Measurements from ENCODE around the gene AGRN.

AGRN gene

DNA sequence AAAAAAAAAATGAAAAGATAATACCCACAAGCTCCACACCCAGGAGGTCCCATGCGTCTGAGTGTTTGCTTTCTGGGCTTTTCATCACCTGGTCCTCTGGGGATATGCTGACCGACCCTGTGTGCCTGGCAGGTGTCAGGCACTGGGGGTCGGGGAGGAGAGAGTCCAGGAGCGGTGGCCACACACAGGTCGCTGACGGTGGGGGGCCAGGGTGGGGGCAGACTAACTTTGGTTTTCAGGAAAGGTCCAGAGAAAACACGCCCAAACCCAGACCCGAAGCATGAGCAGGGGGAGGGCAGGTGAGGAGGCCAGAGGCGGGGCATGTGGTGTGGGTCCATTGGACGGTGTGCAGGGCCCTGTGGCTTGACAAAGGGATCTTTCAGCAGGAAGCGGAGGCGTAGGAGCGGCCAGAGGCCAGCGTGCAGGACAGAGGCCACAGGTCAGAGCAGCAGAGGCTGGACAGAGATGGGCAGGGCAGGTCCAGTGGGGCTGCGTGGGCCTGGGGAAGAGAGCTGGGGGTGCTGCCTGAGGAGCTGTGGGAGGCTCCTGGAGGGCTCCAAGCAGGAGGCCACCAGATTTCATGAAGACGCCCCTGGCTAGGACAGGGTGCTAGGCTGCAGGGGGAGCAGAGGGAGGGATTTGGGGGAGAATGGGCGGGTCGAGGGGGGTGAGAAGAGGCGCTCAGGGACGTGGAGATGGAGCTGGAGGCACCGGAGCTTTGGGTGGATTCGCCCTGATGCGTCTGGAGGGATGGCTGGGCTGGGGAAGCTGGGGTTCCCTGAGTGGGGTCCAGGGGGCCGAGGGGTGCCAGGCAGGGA, 38.4 kb downstream of the AGRN start:
- Histone ChIP-seq H3K4me3 (ENCODE audit: low read length in 2 of 2) (no peak overlapping the region), H3K4me1 (ENCODE audit: control insufficient read depth, insufficient read depth, low read length) (peaks cover 11% of the 10 kb centered on the region), H3K27ac (ENCODE audit: low read length) (no peak overlapping the region), H3K9ac (ENCODE audit: low read length in 2 of 2) (no peak overlapping the region), H3K9me3 (ENCODE audit: control insufficient read depth in 2 of 2, low read length in 2 of 2) (no peaks in the 10 kb centered on the region), H3K27me3 (ENCODE audit: control insufficient read depth in 1 of 2, insufficient read depth in 2 of 2, low read length in 2 of 2) (peaks cover 33 to 41% of the 10 kb centered on the region in 2 donors), H3K36me3 (ENCODE audit: control insufficient read depth in 2 of 2, insufficient read depth in 2 of 2, low read length in 2 of 2) (no peaks in the 10 kb centered on the region)

DNA sequence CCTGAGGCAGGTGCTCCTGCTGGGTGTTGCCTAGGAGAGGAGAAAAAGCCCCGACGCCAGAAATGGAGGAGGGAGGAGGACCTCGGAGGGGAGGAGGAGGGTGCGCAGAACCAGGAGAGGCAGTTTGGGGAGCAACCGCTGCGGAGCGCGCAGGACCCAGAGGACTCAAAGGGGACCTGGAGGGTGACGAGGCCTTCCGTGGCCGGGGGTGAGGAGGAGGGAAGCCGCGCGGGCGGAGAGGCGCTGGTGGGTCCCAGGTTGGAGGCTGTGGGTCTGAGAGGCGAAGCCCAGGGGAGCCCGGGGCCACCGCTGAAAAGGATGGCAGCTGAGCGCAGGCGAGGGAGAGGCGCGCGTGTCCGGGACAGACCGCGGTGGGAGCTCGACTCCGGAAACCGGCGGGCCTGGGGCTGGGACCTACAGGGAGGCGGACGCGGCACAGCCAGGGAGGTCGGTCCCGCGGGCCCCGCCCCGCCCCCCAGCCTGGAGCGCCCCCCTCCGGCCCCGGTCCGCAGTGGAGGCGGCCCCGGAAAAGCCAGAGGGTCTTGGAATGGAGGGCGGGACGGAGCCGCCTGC, 39.1 kb downstream of the AGRN start:
- no peak overlapping the region for H3K9ac ChIP-seq (ENCODE audit: low read length in 2 of 2)
- H3K27me3 ChIP-seq (ENCODE audit: control insufficient read depth in 1 of 2, insufficient read depth in 2 of 2, low read length in 2 of 2): peaks cover 36 to 46% of the 10 kb centered on the region in 2 donors
- H3K27ac ChIP-seq (ENCODE audit: low read length): no peak overlapping the region
- H3K4me1 ChIP-seq (ENCODE audit: control insufficient read depth, insufficient read depth, low read length): peaks cover 15% of the 10 kb centered on the region
- H3K36me3 ChIP-seq (ENCODE audit: control insufficient read depth in 2 of 2, insufficient read depth in 2 of 2, low read length in 2 of 2): no peaks in the 10 kb centered on the region
- H3K4me3 ChIP-seq (ENCODE audit: low read length in 2 of 2): peak overlapping the region in 1 of 2 donors; percentile 67
- H3K9me3 ChIP-seq (ENCODE audit: control insufficient read depth in 2 of 2, low read length in 2 of 2): no peaks in the 10 kb centered on the region

DNA sequence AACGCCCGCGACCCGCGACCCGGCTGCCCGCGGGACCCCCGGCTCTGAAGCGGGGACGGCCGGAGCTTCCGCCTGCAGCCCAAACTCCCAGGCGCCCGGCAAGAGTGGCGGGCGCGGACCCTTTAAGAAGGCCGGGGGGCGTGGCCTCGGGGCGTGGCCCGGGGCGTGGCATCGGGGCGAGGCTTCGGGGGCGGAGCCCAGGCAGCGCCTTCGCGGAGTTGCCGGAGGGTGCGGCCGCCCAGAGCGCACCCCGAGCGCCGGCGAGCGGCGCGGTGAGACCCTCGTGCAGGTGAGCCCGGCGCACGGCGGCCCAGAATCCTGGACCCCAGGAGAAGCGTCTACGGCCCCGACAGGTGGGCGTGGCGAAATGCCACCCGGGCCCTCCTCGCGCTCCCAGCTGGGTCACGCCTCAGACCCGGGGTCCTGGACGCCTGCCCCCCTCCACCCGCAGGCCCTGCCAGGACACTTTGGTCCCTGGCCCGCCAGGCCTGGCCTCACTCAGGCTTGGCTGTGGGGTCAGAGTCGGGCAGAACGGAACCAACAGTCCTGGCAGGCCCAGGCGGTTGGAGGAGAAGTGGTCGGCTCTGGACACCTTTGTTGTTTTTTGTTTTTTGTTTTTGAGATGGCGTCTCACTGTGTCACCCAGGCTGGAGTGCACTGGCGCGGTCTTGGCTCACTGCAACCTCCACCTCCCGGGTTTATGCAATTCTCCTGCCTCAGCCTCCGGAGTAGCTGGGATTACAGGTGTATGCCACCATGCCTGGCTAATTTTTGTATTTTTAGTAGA, 39.8 kb downstream of the AGRN start:
- Histone ChIP-seq H3K9ac (ENCODE audit: low read length in 2 of 2) (no peak overlapping the region), H3K4me3 (ENCODE audit: low read length in 2 of 2) (peak overlapping the region; percentile 12 to 67), H3K27me3 (ENCODE audit: control insufficient read depth in 1 of 2, insufficient read depth in 2 of 2, low read length in 2 of 2) (peaks cover 42 to 52% of the 10 kb centered on the region in 2 donors), H3K27ac (ENCODE audit: low read length) (no peak overlapping the region), H3K4me1 (ENCODE audit: control insufficient read depth, insufficient read depth, low read length) (peaks cover 16% of the 10 kb centered on the region), H3K36me3 (ENCODE audit: control insufficient read depth in 2 of 2, insufficient read depth in 2 of 2, low read length in 2 of 2) (no peaks in the 10 kb centered on the region), H3K9me3 (ENCODE audit: control insufficient read depth in 2 of 2, low read length in 2 of 2) (no peaks in the 10 kb centered on the region)

DNA sequence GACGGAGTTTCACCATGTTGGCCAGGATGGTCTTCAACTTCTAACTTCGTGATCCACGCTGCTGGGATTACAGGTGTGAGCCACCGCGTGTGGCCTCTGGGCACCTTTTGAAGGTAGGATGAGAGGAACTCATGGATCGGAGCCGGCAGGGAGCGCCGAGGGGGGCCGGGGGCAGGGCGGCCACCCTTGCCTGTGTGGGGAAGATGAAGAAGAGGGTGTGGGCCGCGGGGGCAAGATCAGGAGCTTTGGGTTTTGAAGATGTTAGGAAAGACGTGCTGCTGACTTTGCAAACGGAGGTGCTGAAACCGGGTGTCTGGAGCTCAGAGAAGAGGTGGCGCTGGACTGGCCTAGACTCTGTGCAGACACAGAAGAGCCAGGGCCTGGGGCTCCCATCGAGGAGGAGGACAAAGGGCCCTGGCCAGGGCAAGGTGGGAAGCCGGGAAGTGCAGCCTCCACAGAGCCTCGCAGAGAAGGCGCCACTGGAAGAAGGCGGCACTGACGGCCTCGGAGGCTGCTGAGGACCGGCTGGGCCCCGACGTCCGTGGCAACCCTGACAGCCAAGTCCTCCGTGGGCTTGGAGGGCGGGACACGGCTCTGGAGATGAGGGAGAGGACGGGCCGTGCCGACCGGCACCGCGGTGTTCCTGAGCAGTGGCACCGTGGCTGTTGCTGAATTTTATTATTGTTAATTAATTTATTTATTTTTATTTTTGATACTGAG, 40.5 kb downstream of the AGRN start:
- Histone ChIP-seq H3K4me1 (ENCODE audit: control insufficient read depth, insufficient read depth, low read length) (peaks cover 16% of the 10 kb centered on the region), H3K36me3 (ENCODE audit: control insufficient read depth in 2 of 2, insufficient read depth in 2 of 2, low read length in 2 of 2) (no peaks in the 10 kb centered on the region), H3K9ac (ENCODE audit: low read length in 2 of 2) (no peak overlapping the region), H3K9me3 (ENCODE audit: control insufficient read depth in 2 of 2, low read length in 2 of 2) (no peaks in the 10 kb centered on the region), H3K4me3 (ENCODE audit: low read length in 2 of 2) (no peak overlapping the region), H3K27me3 (ENCODE audit: control insufficient read depth in 1 of 2, insufficient read depth in 2 of 2, low read length in 2 of 2) (peaks cover 42 to 52% of the 10 kb centered on the region in 2 donors), H3K27ac (ENCODE audit: low read length) (no peak overlapping the region)

DNA sequence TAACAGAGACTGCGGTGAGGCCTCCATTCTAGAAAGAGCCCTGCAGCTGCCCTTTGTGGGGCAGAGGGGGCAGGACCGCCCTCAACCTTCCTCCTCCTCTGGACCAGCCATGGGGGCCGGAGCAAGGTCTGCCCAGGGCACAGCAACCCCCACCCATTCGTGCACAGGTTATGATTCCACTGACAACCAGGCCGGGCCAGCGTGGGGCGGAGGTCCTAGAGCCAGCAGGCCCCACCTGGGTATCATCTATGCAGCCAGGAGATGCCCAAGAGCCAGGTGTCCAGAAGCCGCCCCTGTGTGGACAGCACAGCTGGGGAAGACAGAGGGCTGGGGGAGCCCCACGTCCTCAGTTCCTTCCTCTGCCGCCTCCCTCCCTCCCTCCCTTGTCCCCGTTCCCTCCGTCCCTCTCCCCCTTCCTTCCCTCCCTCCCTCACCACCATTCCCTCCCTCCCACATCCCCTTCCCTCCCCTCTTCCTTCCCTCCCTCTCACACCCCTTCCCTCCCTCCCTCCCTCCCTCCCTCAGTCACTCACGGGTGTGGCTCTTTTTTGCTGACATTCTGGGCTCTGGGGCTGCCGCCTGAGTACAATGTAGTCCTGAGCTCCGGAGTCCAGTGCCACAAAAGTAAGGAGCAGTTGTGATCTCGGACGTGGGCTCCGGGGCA, 41.9 kb downstream of the AGRN start:
- no peaks in the 10 kb centered on the region for H3K36me3 ChIP-seq (ENCODE audit: control insufficient read depth in 2 of 2, insufficient read depth in 2 of 2, low read length in 2 of 2)

DNA sequence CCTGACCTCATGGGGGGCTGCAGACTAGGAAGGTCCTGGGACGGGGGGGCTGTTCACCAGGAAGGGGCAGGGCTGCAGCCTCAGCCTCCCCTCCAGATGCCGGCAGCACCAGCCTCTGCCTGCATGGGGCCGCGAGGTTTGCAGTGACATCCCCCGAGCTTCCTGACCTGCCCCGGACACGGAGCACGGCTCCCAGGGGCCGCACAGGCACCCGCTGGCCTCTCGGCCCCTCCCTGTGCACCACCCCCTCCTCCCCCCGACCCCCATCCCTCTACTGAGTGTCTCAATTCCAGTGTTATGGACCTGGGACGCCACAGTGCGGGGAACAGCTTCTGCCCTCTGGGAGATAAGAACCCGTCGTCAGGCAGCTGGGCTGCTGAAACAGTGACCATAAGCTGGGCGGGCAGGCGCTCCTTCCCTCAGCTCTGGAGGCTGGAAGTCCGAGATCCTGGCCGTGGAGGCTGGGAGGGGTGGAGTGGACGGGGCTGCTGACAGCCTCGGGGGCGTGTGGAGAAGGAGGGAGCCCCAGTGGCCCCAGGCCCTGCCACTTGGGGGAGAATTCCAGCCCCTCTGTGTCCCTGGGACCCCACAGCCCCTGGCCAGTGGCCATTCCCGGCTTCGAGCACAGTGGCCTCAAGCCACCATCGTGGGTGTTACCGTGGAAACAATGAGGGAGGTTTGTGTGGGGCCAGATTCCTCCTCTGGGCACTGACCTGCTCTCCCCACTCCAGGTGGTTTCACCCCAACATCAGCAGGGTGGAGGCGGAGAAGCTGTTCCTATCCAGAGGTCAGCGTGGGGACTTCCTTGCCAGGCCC, 42.6 kb downstream of the AGRN start:
- no peak overlapping the region for H3K9ac ChIP-seq (ENCODE audit: low read length in 2 of 2)
- H3K27me3 ChIP-seq (ENCODE audit: control insufficient read depth in 1 of 2, insufficient read depth in 2 of 2, low read length in 2 of 2): peaks cover 44 to 58% of the 10 kb centered on the region in 2 donors
- H3K4me3 ChIP-seq (ENCODE audit: low read length in 2 of 2): no peak overlapping the region
- H3K9me3 ChIP-seq (ENCODE audit: control insufficient read depth in 2 of 2, low read length in 2 of 2): no peaks in the 10 kb centered on the region
- H3K4me1 ChIP-seq (ENCODE audit: control insufficient read depth, insufficient read depth, low read length): peaks cover 16% of the 10 kb centered on the region
- H3K27ac ChIP-seq (ENCODE audit: low read length): no peak overlapping the region
- H3K36me3 ChIP-seq (ENCODE audit: control insufficient read depth in 2 of 2, insufficient read depth in 2 of 2, low read length in 2 of 2): no peaks in the 10 kb centered on the region

More for the DNA sequence above, 41.9 kb downstream of the AGRN start:
- H3K9me3 ChIP-seq (ENCODE audit: control insufficient read depth in 2 of 2, low read length in 2 of 2): no peaks in the 10 kb centered on the region
- peaks cover 42 to 52% of the 10 kb centered on the region in 2 donors for H3K27me3 ChIP-seq (ENCODE audit: control insufficient read depth in 1 of 2, insufficient read depth in 2 of 2, low read length in 2 of 2)
- no peak overlapping the region for H3K9ac ChIP-seq (ENCODE audit: low read length in 2 of 2)
- no peak overlapping the region for H3K4me3 ChIP-seq (ENCODE audit: low read length in 2 of 2)
- H3K27ac ChIP-seq (ENCODE audit: low read length): no peak overlapping the region
- peaks cover 16% of the 10 kb centered on the region for H3K4me1 ChIP-seq (ENCODE audit: control insufficient read depth, insufficient read depth, low read length)

DNA sequence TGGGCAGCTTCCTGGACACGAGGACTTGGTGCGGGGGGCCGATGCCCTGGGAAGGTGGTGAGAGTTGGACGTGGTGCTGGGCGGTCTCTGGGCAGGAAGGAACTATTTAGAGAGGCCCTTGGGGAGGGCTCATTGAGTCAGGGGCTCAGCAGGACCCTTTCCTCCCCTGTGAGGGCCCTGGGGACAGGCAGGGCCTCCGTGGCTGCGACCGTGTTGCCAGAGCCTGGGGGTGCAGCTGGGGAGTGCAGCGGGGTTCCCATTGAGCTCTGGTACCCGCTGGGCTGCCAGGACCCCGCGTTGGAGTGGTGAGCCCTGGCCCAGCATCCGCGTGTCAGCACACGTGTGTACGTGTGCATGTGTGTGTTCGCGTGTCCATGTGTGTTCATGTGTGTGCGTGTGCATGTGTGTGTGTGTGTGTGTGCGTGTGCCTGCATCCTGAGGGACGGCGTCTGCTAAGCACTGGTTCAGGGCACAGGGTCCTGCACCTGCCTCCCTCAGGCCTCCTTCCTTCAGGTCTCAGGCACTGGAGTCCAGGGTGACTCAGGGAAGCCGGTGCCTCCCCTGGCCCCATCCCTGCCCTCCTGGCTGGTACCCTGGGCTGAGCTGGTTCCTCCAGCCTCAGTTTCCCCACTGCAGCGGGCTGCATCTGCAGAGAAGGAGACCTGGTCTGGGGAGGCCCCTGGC, 43.5 kb downstream of the AGRN start:
- Histone ChIP-seq H3K4me3 (ENCODE audit: low read length in 2 of 2) (no peak overlapping the region), H3K36me3 (ENCODE audit: control insufficient read depth in 2 of 2, insufficient read depth in 2 of 2, low read length in 2 of 2) (no peaks in the 10 kb centered on the region), H3K27me3 (ENCODE audit: control insufficient read depth in 1 of 2, insufficient read depth in 2 of 2, low read length in 2 of 2) (peaks cover 46 to 60% of the 10 kb centered on the region in 2 donors), H3K9me3 (ENCODE audit: control insufficient read depth in 2 of 2, low read length in 2 of 2) (no peaks in the 10 kb centered on the region), H3K9ac (ENCODE audit: low read length in 2 of 2) (no peak overlapping the region), H3K27ac (ENCODE audit: low read length) (no peak overlapping the region), H3K4me1 (ENCODE audit: control insufficient read depth, insufficient read depth, low read length) (peaks cover 21% of the 10 kb centered on the region)

DNA sequence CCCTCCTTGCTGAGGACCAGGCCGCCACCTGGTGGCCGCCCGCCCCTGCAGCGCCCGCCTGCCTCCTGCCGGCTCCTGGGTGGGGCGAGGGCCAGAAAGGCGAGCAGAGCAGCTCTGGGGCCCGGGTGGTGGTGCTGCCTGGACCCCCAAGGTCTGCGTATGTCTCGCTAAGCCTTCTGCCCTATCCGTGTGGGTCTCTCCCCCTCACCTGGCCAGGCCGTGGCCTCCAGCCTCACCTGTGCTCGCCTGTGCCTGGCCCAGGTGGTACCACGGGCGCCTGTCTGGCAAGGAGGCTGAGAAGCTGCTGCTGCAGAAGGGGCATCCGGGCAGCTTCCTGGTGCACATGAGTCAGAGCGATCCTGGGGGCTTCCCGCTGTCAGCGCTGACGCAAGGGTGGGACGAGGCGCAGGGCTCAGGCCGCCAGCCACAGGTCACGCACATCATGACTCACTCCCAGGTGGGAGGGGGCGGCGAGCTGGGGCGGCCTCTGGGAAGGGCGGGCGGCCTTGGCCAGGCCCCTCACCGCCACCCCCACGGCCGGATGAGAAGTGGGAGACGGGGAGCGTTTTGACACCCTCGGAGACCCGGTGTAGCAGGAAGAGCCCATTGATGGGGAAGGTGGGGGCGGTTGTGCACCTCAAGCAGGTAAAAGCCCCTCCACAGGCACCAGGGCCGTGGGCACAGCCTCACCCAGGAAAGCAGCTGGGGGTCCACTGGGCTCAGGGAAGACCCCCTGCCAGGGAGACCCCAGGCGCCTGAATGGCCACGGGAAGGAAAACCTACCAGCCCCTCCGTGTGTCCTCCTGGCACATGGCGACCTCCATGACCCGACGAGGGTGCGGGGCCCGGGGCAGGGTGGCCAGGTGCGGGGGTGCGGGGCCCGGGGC, 44.3 kb downstream of the AGRN start:
- Histone ChIP-seq H3K36me3 (ENCODE audit: control insufficient read depth in 2 of 2, insufficient read depth in 2 of 2, low read length in 2 of 2) (no peaks in the 10 kb centered on the region), H3K27ac (ENCODE audit: low read length) (no peak overlapping the region), H3K4me1 (ENCODE audit: control insufficient read depth, insufficient read depth, low read length) (peaks cover 21% of the 10 kb centered on the region), H3K4me3 (ENCODE audit: low read length in 2 of 2) (no peak overlapping the region), H3K27me3 (ENCODE audit: control insufficient read depth in 1 of 2, insufficient read depth in 2 of 2, low read length in 2 of 2) (peaks cover 39 to 58% of the 10 kb centered on the region in 2 donors), H3K9me3 (ENCODE audit: control insufficient read depth in 2 of 2, low read length in 2 of 2) (no peaks in the 10 kb centered on the region), H3K9ac (ENCODE audit: low read length in 2 of 2) (no peak overlapping the region)

Measured in stomach smooth muscle (tissue), 2 donors.